Fibroblast of villous mesenchyme (primary cell): ENCODE measurements around the gene NOL4L. TPM values are rescaled to one million over a fixed set of nuclear protein-coding genes. Genes with fewer than 3 reads are reported as not detected.

Source experiments
- DNase-seq: peaks from one replicate; pipeline ENCODE4 v3.0.0-alpha.2; 2010; ENCODE audit warnings: low read depth
- H3K4me3 ChIP-seq: 2 replicates; pipeline ENCODE4 v1.5.1; 2011; ENCODE audit warnings: low read depth, mild to moderate bottlenecking, low read length
- CTCF ChIP-seq: IDR thresholded peaks from 2 replicates; pipeline ENCODE4 v1.5.1; 2012; ENCODE audit warnings: low read depth, mild to moderate bottlenecking, low read length; ENCODE audit not compliant: insufficient read depth
- total RNA-seq: library from RNA; depleted of rRNA; stranded (reverse); fragments of >200 nt; gene quantifications from 2 replicates; pipeline ENCODE4 v1.2.3, GENCODE V29; 2012

Gene NOL4L
- total RNA-seq, 1 donor, result 9.9 TPM

- DNase-seq, result no peak
- peak overlapping the region; percentile 46 for H3K4me3 ChIP-seq
- TF ChIP-seq CTCF, result no peak
Observed at GRCh38 chr20:32536851-32537656, 48.1 kb downstream of the NOL4L start.

GRCh38 chr20:32535953-32536823 is 48.9 kb downstream of the NOL4L start:
- H3K4me3 ChIP-seq, result peak overlapping the region; percentile 46
- TF ChIP-seq CTCF, result no peak
- DNase-seq, result no peak

GRCh38 chr20:32535316-32535952 is 49.7 kb downstream of the NOL4L start:
- no peak for DNase-seq
- TF ChIP-seq CTCF, result no peak
- no peak overlapping the region for H3K4me3 ChIP-seq

GRCh38 chr20:32534661-32535240 is 50.4 kb downstream of the NOL4L start:
- no peak for TF ChIP-seq CTCF
- DNase-seq, result no peak
- H3K4me3 ChIP-seq, result no peak overlapping the region

GRCh38 chr20:32533732-32534131 is 51.4 kb downstream of the NOL4L start:
- TF ChIP-seq CTCF, result no peak

GRCh38 chr20:32532246-32532645 is 52.9 kb downstream of the NOL4L start:
- no peak for TF ChIP-seq CTCF
- DNase-seq, result no peak
- H3K4me3 ChIP-seq, result no peak overlapping the region

More at GRCh38 chr20:32533732-32534131, 51.4 kb downstream of the NOL4L start:
- no peak for DNase-seq
- H3K4me3 ChIP-seq, result no peak overlapping the region
